HEK293T (cell line): Measurements from ENCODE around the gene KCNQ1.

Experiments
- CTCF ChIA-PET: fragments of 350-600 bp; formaldehyde crosslinking; extraction: SDS; loops from one replicate; lab custom pipeline; 2021; ENCODE audit warnings: antibody characterized with exemption, inconsistent platforms; lab: Yijun Ruan, JAX
- POLR2A ChIA-PET: fragments of 350-600 bp; formaldehyde crosslinking; extraction: SDS; loops from one replicate; lab custom pipeline; 2020; ENCODE audit warnings: antibody characterized with exemption, inconsistent platforms; lab: Yijun Ruan, JAX
- DNase-seq: peaks from one replicate; pipeline ENCODE4 v3.0.0; 2012; ENCODE audit warnings: mixed read lengths; ENCODE audit errors: extremely low spot score
- ARNT ChIP-seq: fragments of 450-650 bp; IDR thresholded peaks from 2 replicates; pipeline ENCODE4 v1.6.1; 2017; ENCODE audit warnings: mild to moderate bottlenecking
- BHLHE40 ChIP-seq: fragments of 450-650 bp; IDR thresholded peaks from 2 replicates; pipeline ENCODE4 v1.6.1; 2016; ENCODE audit warnings: mild to moderate bottlenecking, moderate library complexity, borderline replicate concordance
- CTBP1 ChIP-seq: fragments of 450-650 bp; IDR thresholded peaks from 2 replicates; pipeline ENCODE4 v1.6.1; 2016; ENCODE audit warnings: borderline replicate concordance
- ELF4 ChIP-seq: fragments of 450-650 bp; IDR thresholded peaks from 2 replicates; pipeline ENCODE4 v1.6.1; 2017; ENCODE audit warnings: antibody characterized with exemption
- FOXA1 ChIP-seq: fragments of 450-650 bp; IDR thresholded peaks from 2 replicates; pipeline ENCODE4 v1.6.1; 2016; ENCODE audit warnings: mild to moderate bottlenecking
- FOXK2 ChIP-seq: fragments of 450-650 bp; IDR thresholded peaks from 2 replicates; pipeline ENCODE4 v1.6.1; 2016; ENCODE audit warnings: mild to moderate bottlenecking
- FOXM1 ChIP-seq: fragments of 450-650 bp; IDR thresholded peaks from 2 replicates; pipeline ENCODE4 v1.6.1; 2017; ENCODE audit warnings: mild to moderate bottlenecking, borderline replicate concordance
- HDGF ChIP-seq: fragments of 450-650 bp; IDR thresholded peaks from 2 replicates; pipeline ENCODE4 v1.6.1; 2017; ENCODE audit warnings: antibody characterized with exemption, borderline replicate concordance
- L3MBTL2 ChIP-seq: fragments of 450-650 bp; conservative IDR thresholded peaks from 2 replicates; pipeline ENCODE4 v1.6.1; 2016; ENCODE audit warnings: mild to moderate bottlenecking
- LEF1 ChIP-seq: fragments of 450-650 bp; IDR thresholded peaks from 2 replicates; pipeline ENCODE4 v1.6.1; 2017; ENCODE audit warnings: mild to moderate bottlenecking, borderline replicate concordance
- NFRKB ChIP-seq: fragments of 450-650 bp; IDR thresholded peaks from 2 replicates; pipeline ENCODE4 v1.6.1; 2016; ENCODE audit warnings: mild to moderate bottlenecking, moderate library complexity
- PKNOX1 ChIP-seq: fragments of 450-650 bp; IDR thresholded peaks from 2 replicates; pipeline ENCODE4 v1.6.1; 2016
- SP1 ChIP-seq: fragments of 450-650 bp; IDR thresholded peaks from 2 replicates; pipeline ENCODE4 v1.6.1; 2017
- SUZ12 ChIP-seq: fragments of 450-650 bp; IDR thresholded peaks from 2 replicates; pipeline ENCODE4 v1.6.1; 2016; ENCODE audit warnings: mild to moderate bottlenecking
- TARDBP ChIP-seq: fragments of 450-650 bp; IDR thresholded peaks from 2 replicates; pipeline ENCODE4 v1.6.1; 2016
- ZNF384 ChIP-seq: fragments of 450-650 bp; IDR thresholded peaks from 2 replicates; pipeline ENCODE4 v1.6.1; 2016

The KCNQ1 gene

DNA sequence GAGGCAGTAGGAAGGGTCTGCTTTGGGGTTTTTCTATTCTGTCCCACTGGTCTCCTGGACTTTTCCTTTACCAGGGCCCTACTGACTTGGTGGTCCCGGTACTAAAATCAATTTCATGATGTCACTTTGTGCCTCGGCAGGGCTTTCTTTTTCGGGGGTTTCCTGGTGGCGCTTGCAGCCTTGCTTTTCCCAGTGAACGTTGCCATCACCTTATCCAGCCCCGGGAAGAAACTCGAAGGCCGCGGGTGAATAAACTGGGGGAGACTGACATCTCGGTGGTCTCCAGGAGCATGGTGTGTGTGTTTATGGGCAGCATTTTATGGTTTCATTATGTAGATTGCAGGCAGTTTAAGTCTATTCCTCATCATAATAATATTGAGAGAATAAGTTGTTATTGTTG, 84.4 kb downstream of the KCNQ1 start:
- no peak for DNase-seq
- ChIA-PET CTCF (interaction anchor here (1.0 kb wide), 1 partner anchor 128 kb away, joined by 3 read pairs; no protein-coding TSS in a partner anchor), POLR2A (no interaction called here)
- TF ChIP-seq NFRKB (no peak), FOXK2 (no peak), TARDBP (no peak), FOXM1 (no peak), BHLHE40 (no peak), SP1 (no peak), LEF1 (no peak), ARNT (no peak), SUZ12 (no peak), CTBP1 (no peak), ZNF384 (no peak)

- POLR2A ChIA-PET: no interaction called here
- DNase-seq: no peak
- TF ChIP-seq FOXK2 (no peak), NFRKB (no peak), ARNT (no peak), SP1 (no peak), HDGF (no peak), ELF4 (no peak)
- CTCF ChIA-PET: interaction anchor here (1.0 kb wide), 1 partner anchor 129 kb away, joined by 3 read pairs; no protein-coding TSS in a partner anchor
Observed at GRCh38 chr11:2529636-2530035, 84.8 kb downstream of the KCNQ1 start.

DNA sequence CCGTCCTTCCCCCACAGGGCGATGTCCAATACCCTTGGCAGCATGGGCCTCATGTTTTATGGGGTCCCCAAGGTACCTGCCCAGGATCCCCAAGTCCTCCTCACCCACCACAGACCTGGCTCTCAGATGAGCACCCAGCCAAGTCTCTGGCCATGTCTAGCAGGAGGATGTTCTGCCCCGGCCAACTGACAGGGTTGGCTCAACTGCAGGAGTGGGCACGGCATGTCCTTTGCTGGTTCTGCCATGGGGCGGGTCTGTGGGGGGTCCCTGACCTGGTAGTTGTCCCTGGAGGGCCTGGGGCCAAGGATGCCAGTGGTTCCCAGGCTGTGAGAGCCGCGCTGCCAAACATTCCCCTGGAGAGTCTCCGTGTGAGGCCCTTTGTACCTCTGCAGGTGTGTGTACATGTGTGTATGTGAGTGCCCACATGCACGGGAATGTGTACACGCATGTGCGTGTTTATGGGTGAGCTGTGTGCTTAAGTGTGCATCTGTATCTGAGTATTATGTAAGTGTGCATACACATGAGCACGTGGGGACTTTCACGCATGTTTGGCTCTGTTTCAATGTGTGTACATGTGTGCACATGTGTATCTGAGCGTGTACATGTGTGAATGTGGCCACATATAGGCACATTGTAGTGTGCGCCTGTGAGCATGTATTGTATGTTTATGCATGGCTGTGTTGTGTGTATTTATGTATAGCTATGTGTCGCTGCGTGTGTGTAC, 85.5 kb downstream of the KCNQ1 start:
- POLR2A ChIA-PET: interaction anchor here (1.4 kb wide), 1 partner anchor 130 kb away, joined by 4 read pairs; the partner anchor contains the start of gene TSSC4
- CTCF ChIA-PET: interaction anchor here (0.7 to 5.6 kb wide), 5 partner anchors 104 to 358 kb away, joined by 3 to 146 read pairs (median 10); partner anchors contain the start of gene CDKN1C
- DNase-seq: no peak
- TF ChIP-seq SP1: no peak
- TF ChIP-seq FOXA1: no peak
- TF ChIP-seq HDGF: no peak
- no peak for TF ChIP-seq FOXK2
- no peak for TF ChIP-seq LEF1
- no peak for TF ChIP-seq TARDBP
- no peak for TF ChIP-seq ZNF384
- TF ChIP-seq CTBP1: no peak
- no peak for TF ChIP-seq BHLHE40
- TF ChIP-seq ARNT: no peak
- no peak for TF ChIP-seq ELF4
- TF ChIP-seq L3MBTL2: no peak
- no peak for TF ChIP-seq PKNOX1

- TF ChIP-seq SUZ12 (no peak), ARNT (no peak), HDGF (no peak), PKNOX1 (no peak), L3MBTL2 (no peak), LEF1 (no peak), ELF4 (no peak), CTBP1 (no peak), NFRKB (no peak), ZNF384 (no peak), TARDBP (no peak), BHLHE40 (no peak)
- POLR2A ChIA-PET: interaction anchor here (0.8 to 3.4 kb wide), 3 partner anchors 131 to 362 kb away, joined by 3 to 24 read pairs (median 4); partner anchors contain the start of gene TSSC4
- CTCF ChIA-PET: interaction anchor here (0.7 to 5.6 kb wide), 6 partner anchors 104 to 357 kb away, joined by 3 to 146 read pairs (median 8); partner anchors contain the start of gene CDKN1C
- no peak for DNase-seq
Observed at GRCh38 chr11:2530855-2531200, 86.0 kb downstream of the KCNQ1 start.

GRCh38 chr11:2531277-2531986, 86.6 kb downstream of the KCNQ1 start:
- POLR2A ChIA-PET: interaction anchor here (0.8 to 3.4 kb wide), 3 partner anchors 131 to 361 kb away, joined by 3 to 24 read pairs (median 4); partner anchors contain the start of gene TSSC4
- peak; percentile 76 for DNase-seq
- TF ChIP-seq FOXK2 (no peak), SUZ12 (no peak), BHLHE40 (no peak), PKNOX1 (no peak), ARNT (no peak), FOXA1 (no peak), HDGF (no peak), ZNF384 (no peak), FOXM1 (no peak), ELF4 (no peak), NFRKB (no peak), CTBP1 (no peak), L3MBTL2 (no peak), TARDBP (no peak), SP1 (no peak), LEF1 (no peak)
- CTCF ChIA-PET: interaction anchor here (0.6 to 5.6 kb wide), 9 partner anchors 100 to 357 kb away, joined by 3 to 146 read pairs (median 4); partner anchors contain the start of gene CDKN1C
